NAMALWA (cell line): ENCODE measurements around the gene IFNAR1.
"Not testable (repeated sequence)": the region's sequence is repeated elsewhere in the genome, so short reads cannot be mapped to it uniquely, and the experiment has no call there.

Source experiments
- DNase-seq: peaks from one replicate; pipeline ENCODE4 v3.0.0-alpha.2; 2015; ENCODE audit warnings: low spot score

IFNAR1 gene

GRCh38 chr21:33308586-33309490, 15.9 kb upstream of the IFNAR1 start:
- peak; percentile 99 for DNase-seq

DNA sequence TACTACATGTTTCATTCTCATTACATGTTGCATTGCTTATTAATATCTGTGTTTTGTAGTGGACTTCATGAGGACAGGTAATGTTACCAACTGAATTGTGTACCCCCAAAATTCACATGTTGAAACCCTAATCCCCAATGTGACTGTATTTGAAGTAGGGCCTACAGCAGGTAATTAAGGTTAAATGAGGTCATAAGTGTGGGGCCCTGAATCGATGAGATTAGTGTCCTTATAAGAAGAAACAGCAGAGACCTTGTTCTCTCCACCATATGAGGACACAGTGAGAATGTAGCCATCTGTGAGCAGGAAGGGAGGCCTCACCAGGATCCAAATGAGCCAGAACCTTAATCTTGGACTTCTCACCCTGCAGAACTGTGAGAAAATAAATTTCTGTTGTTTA, 15.0 kb upstream of the IFNAR1 start:
- no peak for DNase-seq

DNA sequence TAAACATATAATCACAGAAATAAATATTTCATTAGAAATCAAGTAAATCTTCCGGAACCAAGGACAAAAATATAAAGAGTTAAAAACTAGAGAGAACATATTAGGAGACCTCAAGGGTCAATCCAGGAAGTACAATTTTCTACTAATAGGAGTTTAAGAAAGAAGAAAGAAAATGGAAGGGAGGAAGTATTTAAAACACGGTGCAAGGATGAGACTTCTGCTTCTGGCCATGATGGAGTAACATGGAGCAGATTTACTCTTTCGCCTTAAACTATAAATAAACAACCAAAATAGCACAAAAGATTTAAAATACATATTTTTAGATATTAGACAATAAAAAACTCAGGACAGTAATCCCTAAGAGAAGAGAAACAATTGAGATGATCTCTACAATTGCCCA, 12.6 kb upstream of the IFNAR1 start:
- no peak for DNase-seq

GRCh38 chr21:33313183-33313582, 11.6 kb upstream of the IFNAR1 start:
- peak; percentile 81 for DNase-seq

GRCh38 chr21:33313611-33314010, 11.2 kb upstream of the IFNAR1 start:
- no peak for DNase-seq

GRCh38 chr21:33314111-33314510, 10.7 kb upstream of the IFNAR1 start:
- DNase-seq: no peak

DNA sequence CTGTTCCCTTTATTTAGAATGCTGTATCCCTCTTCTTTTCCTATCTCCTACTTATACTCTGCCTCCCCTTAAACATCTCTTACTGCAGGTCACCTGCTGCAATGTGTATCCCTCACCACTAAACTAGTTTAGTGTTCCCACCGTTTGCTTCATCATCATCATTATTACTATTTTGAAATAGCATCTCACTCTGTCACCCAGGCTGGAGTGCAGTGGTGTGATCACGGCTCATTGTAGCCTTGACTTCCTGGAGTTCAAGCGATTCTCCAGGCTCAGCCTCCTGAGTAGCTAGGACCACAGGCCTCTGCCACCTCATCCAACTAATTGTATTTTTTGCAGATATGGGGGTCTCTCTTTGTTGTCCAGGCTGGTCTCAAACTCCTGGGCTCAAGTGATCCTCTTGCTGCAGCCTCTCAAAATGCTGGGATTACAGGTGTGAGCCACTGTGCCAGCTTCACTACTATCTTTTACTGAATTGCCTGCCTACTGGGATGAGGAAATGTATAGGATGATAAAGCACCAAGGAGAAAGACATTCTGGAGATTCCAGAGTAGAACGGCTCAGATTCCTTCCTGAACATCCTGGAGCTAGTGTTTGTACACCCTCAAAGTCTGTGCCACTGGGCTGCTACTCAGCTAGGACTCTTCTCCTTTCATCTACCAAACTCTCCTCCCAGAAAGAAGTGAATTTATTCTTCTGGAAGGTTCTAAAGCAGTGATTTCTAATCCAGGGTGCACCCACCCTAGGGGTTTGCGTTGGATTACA, 8.6 kb upstream of the IFNAR1 start:
- DNase-seq: no peak

DNA sequence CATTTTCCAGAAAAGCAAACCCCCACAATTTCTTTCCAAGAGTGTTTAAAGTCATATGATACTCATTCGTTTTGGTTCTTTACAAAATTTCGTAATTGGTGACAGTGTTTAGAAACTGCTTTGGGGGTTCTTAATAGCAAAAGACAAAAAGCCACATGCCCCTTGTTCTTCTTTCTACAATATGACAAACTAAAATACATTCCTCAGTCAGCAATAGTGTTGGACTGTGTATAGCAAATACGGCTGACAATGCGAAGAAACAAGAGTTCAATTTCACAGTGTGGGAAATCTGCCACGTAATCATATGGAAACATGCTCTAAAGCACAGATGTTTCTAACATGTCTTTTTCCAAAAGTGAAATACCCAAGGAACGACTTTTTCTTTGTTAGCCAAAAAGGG, 7.6 kb upstream of the IFNAR1 start:
- DNase-seq: no peak

DNA sequence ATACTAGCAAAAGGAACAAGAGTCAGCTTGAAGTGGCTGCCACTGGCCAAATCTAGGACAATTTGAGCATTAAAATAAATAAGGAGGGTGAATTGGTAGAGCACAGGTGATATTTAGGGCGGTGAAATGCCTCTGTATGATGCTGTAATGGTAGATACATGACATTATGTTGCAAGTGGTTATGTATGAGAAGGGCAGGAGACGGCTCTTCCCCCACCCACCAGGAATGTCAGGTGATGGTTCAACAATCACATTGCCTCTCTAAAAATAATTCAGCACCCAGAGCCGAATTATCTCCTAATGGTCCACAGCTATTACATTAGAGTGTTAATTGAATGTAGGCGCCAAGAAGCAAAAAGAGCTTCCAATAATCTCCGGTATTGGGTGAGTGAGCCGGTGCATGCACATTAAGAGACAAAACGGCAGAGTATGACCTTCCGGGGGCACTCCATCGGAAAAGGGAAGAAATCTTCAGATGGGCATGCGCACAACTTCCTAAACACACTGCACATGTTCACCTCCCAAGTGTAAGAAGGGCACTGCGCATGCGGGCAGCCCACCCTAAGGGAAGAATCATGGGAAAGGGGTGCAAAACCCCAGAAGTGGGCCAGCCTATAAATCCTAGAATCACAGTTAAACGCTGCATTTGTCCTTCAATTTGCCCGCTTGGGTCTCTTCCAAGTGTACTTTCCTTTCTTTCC, 6.8 kb upstream of the IFNAR1 start:
- DNase-seq: no peak

DNA sequence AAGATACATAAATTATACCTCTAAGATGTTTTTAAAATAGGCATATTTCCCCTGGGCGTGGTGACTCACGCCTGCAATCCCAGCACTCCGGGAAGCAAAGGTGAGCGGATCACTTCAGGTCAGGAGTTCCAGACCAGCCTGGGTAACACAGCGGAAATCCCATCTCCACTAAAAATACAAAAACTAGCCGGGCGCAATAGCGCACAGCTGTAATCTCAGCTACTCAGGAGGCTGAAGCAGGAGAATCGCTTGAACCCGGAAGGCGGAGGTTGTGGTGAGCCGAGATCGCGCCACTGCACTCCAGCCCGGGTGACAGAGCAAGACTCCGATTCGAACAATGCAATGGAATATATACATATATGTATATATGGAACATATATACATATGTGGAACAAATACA, 3.8 kb upstream of the IFNAR1 start:
- DNase-seq: not testable (repeated sequence)

DNA sequence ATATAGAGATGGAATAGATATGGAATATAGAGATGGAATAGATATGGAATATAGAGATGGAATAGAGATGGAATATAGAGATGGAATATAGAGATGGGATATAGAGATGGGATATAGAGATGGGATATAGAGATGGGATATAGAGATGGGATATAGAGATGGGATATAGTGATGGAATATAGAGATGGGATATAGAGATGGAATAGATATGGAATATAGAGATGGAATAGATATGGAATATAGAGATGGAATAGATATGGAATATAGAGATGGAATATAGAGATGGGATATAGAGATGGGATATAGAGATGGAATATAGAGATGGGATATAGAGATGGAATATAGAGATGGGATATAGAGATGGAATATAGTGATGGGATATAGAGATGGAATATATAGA, 1.2 kb upstream of the IFNAR1 start:
- not testable (repeated sequence) for DNase-seq

DNA sequence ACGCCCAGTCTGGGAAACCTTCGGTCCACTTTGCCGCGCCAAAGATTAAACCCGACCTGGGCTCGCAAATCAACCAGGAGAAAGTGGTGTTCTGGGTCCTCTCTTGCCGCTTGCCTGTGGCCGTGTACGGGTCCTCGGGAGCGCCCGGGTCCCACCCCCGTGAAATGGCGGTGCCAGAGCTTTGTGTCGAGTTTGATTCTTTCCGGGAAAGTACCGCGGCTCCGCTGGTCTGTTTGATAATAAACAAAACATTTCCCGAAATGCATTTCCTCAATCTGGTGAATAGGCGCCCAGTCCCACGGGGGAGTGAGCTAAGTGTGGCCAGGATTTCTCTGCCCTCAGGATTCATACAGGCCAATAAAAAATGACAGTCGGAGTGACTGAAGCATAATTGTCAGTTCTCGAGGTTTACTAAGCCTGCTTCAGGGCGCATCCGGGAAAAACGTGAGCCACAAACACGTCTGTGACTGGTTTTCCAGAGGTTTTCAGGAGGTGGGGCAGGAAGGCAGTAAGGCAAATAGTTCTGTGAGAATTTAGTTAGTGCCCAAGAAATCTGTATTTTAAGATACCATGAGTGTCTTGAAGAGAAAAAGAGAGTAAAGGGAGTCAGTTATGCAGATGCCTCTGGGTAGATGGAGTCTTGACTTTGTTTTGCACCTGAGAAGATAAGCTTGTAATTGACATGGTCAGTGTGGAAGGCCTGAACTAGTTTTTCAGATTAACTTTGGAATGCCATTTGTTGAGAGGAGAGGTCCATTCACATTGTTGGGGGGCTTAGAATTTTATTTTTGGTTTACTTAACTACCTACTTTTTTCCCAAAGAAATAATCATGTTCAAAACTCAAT, 675 bp downstream of the IFNAR1 start:
- DNase-seq: peak; percentile 69

GRCh38 chr21:33327326-33327725, 2.6 kb downstream of the IFNAR1 start:
- DNase-seq: no peak

GRCh38 chr21:33327792-33328433, 3.1 kb downstream of the IFNAR1 start:
- DNase-seq: no peak

- DNase-seq: no peak
Measured at GRCh38 chr21:33330726-33331125, 6.0 kb downstream of the IFNAR1 start.

- DNase-seq: no peak
Measured at GRCh38 chr21:33332143-33332542, 7.4 kb downstream of the IFNAR1 start.

GRCh38 chr21:33334191-33334590, 9.4 kb downstream of the IFNAR1 start:
- no peak for DNase-seq

DNA sequence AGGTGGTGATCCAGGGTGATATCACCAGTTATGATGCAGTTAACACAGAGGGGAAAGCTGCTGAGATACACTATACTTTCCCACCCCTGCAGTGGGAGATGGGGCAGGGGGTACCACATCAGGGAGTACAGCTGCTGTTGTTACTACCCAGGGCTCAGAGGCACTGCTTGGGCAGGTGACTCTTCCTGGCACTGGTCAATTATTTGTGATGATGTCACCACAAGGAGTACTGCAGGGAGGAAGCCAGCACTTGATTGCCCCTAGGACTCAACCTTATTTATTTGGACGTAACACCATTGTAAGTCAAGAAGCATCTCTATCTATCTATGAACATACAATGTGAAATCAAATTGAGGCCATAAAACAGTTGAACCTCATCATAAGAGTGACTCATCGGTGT, 10.1 kb downstream of the IFNAR1 start:
- no peak for DNase-seq

GRCh38 chr21:33339135-33339534, 14.4 kb downstream of the IFNAR1 start:
- DNase-seq: peak; percentile 25

GRCh38 chr21:33339918-33340317, 15.1 kb downstream of the IFNAR1 start:
- DNase-seq: no peak

GRCh38 chr21:33345751-33346238, 21.0 kb downstream of the IFNAR1 start:
- no peak for DNase-seq
